ENCODE measurements around the gene DISP3. TPM values are rescaled to one million over a fixed set of nuclear protein-coding genes. Genes with fewer than 3 reads are reported as not detected.

Gene DISP3
- total RNA-seq, 1 donor from 2014 or later = 0.34 TPM

DNA sequence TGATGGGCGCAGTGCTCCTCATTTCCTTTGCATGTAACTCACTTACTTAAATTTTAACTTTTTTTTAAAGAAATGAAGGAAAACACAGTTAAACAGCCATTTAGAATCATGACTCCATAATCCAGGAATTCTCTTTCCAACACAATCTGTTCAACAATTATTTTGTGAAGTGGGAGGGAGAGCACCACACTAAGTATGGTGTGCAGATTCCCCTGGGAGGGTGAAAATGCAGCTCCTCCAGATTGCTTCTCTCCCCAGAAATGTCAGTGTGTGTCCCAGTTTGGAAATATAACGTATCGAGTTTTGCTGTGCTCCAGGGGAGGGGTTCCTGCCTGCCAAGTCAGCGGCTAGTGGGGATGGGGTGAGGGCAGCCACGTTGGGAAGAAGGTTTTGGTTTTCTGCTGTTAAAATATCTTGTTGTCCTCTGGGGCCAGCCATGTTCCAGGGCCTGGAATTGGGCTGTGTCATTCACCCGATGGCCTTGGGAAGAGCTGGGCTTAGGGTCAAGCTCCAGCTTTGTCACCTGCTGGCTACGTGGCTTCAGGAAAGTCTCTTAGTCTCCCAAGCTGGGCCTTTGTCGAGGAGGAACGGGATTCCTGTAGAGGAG, 17.3 kb upstream of the DISP3 start:
- no peak for DNase-seq (ENCODE audit: low spot score)

DNA sequence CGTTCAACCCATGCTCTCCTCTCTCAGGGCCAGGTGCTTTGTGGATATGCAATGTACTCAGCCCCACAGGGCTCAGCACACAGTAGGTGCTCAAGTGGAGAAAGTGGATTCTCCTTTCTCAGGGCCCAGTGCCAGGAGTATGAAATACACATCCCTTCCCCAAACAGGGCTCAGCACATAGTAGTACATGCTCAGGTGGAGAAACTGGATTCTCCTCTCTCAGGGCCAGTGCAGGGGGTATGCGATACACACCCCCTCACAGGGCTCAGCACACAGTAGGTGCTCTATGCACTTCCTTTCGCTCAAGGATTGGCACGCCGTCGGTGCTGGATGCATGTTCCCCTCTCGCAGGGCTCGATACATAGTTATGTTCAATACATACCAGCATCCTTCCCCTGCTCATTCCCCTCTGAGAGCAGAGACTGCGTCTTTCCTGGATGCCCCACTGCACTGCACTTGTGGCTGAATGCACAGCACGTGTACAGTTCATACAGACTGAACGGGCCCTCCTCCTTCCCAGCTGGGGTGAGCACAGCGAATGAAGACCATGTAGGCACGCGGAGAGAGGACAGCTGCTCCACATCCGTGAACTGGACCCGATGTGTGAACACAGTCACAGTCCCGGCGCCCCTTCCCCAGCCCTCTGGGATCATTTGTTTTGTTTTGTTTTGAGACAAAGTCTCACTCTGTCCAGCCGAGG, 16.6 kb upstream of the DISP3 start:
- DNase-seq (ENCODE audit: low spot score) = no peak

DNA sequence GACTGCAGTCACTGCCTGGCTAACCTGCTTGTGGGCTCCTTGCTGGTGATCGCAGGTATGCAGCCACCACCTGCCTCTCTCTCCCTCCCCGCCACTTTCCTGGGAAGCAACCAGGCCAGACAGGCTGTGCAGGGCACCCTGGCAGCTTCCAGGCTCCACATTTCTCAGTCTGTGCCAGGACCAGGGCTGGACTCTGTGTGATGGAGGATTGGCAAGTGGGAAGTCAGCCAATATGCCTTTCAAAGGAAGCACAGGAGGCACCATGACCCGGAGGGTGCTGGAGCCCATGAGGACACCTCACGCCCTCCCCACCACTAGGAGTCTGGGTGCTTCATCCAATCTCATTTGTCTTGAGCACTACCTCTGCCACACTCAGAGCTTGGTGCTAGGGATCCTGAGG, 15.8 kb upstream of the DISP3 start:
- DNase-seq (ENCODE audit: low spot score) = no peak

DNA sequence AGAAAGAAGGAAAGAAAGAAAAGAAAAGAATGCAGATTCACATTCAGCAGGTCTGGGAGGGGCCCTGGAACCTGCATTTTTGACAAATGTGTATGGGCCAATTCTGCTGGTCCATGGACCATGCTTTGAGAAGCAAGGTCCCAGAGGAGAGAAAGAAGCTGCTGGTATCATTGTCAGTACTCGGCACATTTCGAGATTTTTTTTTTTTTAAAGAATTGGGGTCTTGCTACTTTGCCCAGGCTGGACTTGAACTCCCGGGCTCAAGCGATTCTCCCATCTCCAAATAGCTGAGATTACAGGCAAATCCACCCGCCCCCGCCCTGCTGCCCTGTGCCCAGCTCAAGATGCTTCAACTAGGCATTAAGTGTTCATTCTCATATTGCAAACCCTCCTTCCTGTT, 13.6 kb upstream of the DISP3 start:
- no peak for DNase-seq (ENCODE audit: low spot score)

DNA sequence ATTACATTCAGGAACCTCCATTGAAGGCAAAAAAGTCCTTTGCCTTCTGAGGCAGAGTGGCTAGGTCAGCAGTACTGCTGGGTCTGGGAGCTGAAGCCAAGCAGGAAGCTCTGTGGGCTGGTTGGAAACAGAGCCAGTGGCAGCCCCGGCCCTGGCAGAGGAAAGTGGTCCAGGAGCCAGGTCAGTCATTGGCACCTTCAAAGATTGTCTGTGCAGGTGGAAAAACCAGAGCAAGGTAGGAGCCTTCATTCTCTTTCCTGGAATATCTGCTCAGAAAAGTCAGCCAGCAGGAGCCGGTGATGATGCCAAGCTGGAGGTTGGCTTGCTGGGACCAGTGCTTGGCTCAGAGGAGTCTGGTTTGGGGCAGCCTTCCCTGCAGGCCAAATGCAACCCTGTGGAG, 12.5 kb upstream of the DISP3 start:
- no peak for DNase-seq (ENCODE audit: low spot score)

DNA sequence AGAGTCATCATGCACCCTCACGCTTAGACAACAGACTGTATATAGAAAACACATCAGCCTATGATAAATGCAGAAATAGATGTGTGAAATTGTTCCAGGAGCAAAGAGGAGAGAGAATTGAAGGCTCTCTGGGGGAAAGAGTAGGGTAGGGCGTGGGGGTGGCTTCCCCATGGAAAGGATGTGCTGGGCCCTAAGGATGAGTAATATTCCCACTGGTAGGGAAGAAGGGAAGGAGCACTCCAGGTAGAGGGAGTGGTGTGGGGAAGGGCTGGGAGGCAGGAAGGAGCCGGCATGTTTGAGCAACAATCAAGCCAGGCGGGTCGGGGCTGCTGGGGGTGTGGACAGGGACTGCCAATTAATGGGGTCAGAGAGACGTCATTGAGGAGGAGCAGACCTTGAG, 10.1 kb upstream of the DISP3 start:
- no peak for DNase-seq (ENCODE audit: low spot score)

DNA sequence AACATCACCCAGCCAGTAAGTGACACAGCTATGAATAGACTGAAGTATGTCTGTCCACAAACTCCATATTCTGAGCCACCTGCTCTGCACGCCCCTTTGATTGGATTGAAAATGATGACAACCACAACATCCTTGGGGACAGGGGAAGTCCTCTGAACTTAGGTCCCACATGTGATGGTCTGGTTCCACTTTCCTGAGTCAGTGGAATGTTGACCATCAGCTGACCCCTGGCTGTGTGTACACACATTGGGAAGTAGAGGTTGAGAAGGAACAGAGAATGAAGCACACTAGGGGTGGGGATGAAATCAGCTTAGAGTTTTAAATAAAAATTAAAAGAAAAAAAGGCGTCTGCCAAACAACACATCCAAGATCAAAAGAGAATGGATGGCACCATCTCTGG, 8.0 kb upstream of the DISP3 start:
- no peak for DNase-seq (ENCODE audit: low spot score)

DNA sequence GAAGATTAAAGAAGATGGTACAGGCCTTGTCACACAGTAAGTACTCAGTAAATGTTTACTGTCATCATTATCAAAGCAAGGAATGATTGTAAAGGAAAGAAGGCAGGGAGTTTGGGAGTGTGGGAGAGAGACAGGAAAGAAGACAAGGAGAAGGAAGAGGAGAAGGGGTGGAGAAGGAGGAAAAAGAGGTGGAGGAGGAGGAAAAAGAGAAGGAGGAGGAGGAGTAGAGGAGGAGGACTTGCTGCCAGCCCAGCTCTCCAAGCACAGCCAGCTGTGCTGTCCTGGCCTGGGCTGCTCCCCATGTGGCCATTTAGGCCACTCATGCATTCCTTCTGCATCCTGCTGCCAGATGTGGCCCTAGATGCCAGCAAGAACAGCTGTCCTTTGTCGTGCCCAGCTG, 7.5 kb upstream of the DISP3 start:
- DNase-seq (ENCODE audit: low spot score) = no peak

DNA sequence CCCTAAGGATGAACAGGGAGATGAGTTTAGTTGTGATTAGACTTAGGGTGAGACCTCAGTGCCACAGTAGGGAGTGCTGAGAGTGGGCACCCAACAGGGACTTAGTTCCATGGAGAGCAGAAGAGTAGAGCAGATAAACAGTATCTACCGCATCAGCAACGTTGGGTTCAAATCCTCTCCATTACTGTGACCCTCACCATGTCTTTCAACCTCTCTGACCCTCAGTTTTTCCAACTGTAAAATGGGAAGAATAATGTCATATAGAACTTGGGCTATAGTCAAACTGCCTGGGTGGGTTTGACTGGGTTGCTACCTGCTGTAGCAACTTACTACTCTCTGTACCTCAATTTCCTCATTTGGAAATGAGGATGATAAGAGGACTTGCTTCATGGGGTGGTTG, 6.7 kb upstream of the DISP3 start:
- no peak for DNase-seq (ENCODE audit: low spot score)

DNA sequence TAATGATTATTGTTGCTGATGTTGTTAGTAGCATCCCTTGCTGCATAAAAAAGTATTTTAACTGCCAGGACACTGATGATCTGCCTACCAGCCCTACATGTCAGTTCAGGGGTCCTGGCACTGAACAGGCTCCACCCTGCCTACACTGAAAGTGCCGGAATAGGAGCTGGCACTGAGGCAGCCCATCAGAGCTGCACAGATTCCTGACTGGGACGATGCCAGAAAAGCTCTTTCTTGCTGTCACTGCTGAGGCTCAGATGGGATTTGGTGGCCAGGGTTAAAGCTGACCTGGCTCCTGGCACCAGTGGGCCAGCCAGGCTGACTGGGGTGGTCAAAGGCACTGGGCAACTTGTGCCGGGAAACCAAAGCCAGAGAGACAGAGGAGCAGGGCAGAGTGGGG, 6.2 kb upstream of the DISP3 start:
- no peak for DNase-seq (ENCODE audit: low spot score)

DNA sequence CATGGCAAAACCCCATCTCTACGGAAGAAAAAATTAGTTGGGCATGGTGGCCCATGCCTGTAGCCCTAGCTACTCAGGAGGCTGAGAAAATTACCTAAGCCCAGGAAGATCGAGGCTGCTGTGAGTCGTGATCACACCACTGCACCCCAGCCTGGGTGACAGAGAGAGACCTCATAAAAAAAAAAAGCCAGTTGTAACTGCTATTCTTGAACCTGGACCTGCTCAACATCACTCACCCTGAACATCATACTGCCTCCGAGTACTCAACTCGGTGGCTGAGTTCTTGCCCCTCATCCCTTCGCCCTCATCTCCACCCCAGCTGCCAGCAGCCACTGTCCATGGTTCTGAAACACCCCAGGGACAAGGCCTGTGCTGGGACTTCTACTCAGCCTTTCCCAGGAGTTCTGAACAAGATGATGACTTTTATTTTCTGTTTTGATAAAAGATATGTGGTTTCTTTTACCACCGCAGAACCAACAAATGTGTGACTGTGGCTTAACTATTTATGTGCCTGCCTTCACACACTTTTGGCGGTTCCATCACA, 5.4 kb upstream of the DISP3 start:
- no peak for DNase-seq (ENCODE audit: low spot score)

DNA sequence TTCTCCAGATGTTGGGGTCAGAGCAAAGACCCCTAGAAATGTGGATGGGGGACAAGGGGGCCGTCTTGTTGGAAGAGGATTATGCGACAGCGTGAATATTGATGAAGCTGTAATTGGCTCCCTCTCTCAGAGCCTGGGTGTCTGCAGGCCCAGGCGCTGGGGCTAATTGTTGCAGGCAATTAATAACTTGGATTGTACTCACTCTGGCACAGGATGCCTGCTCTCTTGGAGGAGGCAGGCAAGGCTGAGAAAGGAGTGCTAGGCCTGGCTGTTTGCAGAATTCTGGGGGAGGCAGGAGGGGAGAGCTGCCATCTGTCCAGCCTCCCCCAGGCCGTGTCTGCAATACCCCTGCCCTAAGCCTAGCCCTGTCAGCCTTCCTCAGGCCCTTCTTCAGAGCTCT, 4.1 kb upstream of the DISP3 start:
- DNase-seq (ENCODE audit: low spot score) = no peak

DNA sequence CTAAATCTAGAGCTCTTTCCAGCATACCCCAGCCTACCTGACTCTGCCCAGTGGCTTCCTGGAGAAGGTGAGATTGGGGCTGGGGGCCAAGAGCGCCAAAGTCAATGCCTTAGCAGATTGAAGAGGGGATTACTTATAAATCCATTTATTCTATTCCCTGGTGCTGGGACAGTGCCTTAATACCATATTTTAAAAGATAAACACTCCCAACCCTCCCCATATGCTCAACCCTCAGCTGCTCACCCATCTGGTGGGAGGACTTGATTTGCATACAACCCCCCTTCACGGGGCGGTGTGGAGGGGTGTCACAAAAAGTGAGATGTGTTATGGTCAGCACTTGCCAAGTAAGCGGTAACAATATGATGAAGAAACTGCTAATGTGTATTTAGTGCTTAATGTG, 3.2 kb upstream of the DISP3 start:
- DNase-seq (ENCODE audit: low spot score) = no peak

DNA sequence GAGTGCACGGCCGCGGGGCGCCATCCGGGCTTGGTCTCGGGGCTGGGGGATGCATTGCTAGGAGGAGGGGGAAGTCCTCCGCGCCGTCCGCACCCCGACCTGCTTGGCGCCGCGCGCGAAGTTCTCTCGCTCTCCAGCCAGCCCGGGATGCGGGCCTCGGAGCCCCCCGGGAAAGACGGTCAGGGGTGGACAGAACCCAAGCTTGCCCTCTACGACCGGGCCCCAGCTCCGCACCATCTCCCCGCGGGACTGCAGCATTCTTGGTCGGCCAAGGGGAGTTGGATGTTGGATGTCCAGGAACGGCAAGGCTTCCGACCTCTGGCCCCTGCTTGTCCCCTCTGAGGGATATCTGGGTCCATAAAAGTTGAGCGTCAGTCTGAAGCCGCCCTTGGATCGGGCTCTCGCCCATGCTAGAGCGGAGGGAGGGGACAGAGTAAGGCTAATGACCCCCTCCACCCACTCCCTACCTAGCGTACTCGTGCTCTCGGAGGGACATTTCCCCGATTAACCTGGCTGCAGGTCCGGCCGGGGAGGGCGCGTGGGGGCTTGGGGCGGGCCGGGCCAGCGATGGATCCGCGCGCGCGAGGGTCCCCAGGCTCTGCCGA, 522 bp downstream of the DISP3 start:
- DNase-seq (ENCODE audit: low spot score) = no peak

DNA sequence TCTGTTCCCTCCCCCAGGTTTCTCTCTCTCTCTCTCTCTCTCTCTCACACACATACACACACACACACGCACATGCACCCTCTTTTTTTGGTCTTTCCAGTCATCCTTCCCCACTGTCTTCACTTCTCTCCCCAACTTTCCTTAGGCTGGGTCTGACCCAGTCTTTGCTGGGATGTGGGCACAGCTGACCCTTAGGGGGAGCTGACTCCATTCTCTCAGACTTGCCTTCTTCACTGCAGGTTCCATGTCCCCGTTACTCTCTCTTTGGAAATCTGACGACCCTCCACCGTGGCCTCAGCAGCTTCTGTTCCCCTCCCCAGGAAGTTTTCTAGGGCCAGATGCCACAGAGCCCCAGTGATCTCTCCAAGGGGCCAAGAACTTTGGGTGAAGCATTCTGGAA, 2.1 kb downstream of the DISP3 start:
- no peak for DNase-seq (ENCODE audit: low spot score)

DNA sequence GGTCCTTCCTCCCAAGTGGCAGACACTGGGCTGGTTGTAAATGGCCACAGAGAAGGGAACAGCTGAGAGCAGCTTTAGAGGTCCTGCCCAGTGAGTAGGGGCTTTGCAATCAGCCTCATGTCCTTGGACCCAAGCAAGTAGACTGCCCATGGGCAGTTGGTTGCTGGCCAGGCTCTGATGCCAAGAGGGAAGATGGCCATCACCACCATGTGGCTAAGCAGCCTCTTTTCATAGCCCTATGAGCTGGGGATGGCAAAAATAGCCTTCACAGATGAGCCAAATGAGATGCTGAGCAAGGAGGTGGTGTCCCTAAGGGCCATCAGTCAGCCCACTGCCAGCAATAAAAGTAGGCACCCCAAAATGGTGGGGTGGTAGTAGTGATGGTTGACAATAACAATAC, 3.2 kb downstream of the DISP3 start:
- DNase-seq (ENCODE audit: low spot score) = no peak

DNA sequence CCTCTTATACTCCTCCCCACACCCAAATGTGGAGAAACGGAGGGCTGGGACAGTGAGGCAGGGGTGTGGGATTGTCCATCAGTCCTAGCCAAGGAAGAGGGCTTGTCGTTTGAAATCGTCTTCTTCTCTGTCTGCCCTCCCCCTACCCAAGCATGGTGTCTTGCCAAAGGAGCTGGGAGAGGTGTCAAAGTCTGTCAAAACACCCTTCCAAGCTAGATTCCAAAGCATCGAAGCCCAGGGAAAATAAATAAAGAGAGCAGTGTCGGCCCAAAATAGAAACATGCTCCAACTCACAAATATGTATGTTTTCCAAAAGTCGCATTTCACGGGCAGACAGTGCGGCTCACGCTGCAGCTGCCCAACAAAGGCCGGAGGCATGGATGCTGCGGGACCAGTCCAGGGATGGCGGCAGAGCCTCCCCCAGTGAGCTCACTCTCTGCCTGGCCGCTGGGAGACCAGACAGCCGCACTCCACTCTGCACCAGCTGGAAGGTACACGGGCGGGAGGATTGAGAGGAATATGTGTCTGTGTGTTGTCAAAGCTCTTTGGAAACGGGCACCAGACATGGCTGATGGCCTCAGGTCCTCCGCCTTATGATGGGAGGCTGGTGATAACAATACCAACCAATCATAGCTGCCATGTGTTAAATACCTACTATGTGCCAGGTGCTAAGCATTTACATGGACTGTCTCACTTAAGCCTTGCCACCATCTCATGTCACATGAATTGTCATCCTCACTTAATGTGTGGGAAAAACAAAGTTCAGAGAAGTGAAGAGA, 3.9 kb downstream of the DISP3 start:
- DNase-seq (ENCODE audit: low spot score) = no peak

DNA sequence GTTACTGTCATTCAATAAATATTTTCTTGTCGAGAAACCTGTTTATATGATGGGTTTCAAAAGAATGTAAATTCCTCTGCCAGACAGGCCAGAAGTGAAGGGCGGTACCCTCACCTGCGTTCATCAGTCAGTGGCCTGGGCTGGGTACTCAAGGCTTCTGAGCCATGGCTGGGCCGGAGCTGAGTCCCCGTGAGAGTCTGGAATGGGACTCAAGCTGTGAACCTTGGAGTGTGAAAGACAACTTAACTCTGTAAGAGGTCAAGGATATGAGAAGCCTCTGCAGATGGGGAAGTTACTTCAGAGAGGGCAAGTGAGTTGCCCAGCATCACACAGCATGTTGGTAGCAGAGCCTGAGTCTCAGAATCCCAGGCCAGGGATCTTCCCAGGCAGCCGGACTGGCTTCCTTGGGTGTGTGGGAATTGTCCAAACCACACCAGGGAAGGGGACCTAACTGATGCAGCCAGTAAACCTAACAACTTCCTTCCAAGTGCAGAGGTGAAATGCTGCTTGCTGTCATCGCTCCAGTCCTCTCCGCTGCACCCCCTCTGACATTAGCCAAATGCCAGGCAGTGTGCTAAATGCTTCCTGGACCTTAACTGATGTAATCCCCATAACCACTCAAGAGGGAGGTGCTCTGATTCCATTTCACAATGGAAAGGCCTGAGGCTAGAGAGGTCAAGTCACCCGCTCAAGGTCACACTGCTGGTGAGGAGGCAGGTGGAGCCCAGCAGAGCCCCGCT, 4.8 kb downstream of the DISP3 start:
- no peak for DNase-seq (ENCODE audit: low spot score)

DNA sequence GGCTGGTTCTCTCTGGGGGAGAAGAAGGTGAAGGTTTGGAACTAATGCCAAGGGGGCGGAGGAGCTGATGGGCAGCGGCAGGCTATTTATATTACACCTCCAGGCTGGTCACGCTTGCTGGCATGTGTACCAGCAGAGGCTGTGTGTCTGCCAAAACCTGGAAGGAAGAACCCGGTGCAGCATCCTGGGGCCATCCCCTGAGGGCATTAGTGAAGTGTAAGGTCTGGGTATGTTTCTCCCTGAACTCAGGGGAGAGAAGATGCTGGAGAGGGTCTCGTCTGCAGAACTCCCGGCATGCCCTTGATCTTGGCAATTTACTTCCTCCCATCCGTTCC, 5.3 kb downstream of the DISP3 start:
- no peak for DNase-seq (ENCODE audit: low spot score)

DNA sequence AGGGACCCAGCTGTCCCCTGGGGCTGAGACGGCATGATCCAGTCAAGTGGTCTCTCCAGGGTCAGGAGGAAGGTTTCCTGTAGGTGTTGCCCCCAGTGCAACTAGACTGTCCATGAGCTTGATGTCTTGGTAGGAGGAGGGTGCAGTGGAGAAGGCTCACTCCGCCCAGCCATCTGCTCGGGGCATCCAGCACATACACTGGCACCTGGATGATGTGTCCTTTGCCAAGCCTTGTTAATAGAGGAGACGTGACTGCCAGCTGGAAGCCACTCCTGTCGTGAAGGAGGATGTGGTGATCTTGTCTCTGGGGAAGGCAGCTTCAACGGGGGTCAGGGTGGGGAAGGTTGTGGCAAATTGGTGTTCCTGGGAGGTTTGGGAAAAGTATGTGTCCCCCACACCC, 6.2 kb downstream of the DISP3 start:
- DNase-seq (ENCODE audit: low spot score) = no peak

DNA sequence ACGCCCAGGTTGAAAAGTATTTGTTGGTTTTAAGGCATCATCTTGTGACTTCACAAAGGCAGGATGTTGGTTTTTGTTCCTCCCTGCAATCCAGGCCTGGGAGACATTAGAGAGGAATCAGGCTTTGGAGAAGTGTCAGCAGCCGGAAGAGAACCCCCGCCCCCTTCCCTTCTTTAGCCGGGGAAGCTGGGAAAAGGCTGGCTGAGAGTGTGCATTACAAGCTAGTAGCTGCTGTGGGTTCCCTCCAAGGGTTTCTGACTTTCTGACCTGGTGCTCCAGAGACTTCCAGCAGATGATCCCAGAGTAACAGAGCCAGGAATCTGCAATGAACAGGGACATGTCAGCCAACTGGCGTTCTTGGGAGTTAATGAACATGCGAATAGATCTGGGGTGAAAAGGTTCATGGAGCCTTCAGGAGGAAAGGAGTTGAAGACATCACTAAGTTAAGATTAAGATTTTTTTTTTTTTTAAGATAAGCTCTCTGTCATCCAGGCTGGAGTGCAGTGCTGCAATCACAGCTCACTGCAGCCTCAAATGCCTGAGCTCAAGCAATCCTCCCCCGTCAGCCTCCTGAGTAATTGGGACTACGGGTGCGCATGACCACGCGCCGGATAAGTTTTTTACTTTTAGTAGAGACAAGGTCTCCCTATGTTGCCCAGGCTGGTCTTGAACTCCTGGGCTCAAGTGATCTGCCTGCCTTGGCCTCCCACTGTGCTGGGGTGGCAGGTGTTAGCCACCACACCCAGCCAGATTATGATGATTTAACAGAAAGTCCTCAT, 7.5 kb downstream of the DISP3 start:
- no peak for DNase-seq (ENCODE audit: low spot score)
